WTC11 (cell line): ENCODE measurements around the gene ATM. TPM values are rescaled to one million over a fixed set of nuclear protein-coding genes. Genes with fewer than 3 reads are reported as not detected.

Source experiments
- ATAC-seq: fragments of 200-7000 bp; cut with Tn5 transposase; 2 replicates; pipeline ENCODE4 v1.10.0; 2021; ENCODE audit warnings: mild to moderate bottlenecking, moderate library complexity
- CTCF ChIA-PET: fragments of 300-600 bp; sonication (Branson Sonifier 250); formaldehyde crosslinking; loops from one replicate; lab custom pipeline; 2021; ENCODE audit warnings: antibody characterized with exemption; lab: Charles Lee
- POLR2A ChIA-PET: fragments of 350-600 bp; sonication (Branson Sonifier 250); formaldehyde crosslinking; loops from one replicate; lab custom pipeline; 2021; ENCODE audit warnings: antibody characterized with exemption; lab: Charles Lee
- DNase-seq: peaks from one replicate; pipeline ENCODE4 v3.0.0; 2021; ENCODE audit warnings: low spot score
- H3K27ac Mint-ChIP-seq: 2 replicates; pipeline ENCODE4 v1.8.0; 2021; ENCODE audit warnings: mixed read lengths
- H3K27me3 Mint-ChIP-seq: 2 replicates; pipeline ENCODE4 v1.8.0; 2021; ENCODE audit warnings: low read depth, mild to moderate bottlenecking, moderate library complexity, mixed read lengths
- H3K36me3 Mint-ChIP-seq: 2 replicates; pipeline ENCODE4 v1.8.0; 2021; ENCODE audit warnings: mixed read lengths
- H3K4me1 Mint-ChIP-seq: 2 replicates; pipeline ENCODE4 v1.8.0; 2022; ENCODE audit warnings: mixed read lengths
- H3K4me3 Mint-ChIP-seq: 2 replicates; pipeline ENCODE4 v1.8.0; 2021; ENCODE audit warnings: mild to moderate bottlenecking, moderate library complexity, mixed read lengths
- H3K9me3 Mint-ChIP-seq: 2 replicates; pipeline ENCODE4 v1.8.0; 2021; ENCODE audit warnings: mixed read lengths
- FOXJ3 ChIP-seq: sonication (generic); formaldehyde crosslinking; IDR thresholded peaks from 2 replicates; pipeline ENCODE4 v1.9.0; 2021; ENCODE audit warnings: missing genetic modification reagents, mild to moderate bottlenecking, borderline replicate concordance
- IRF2 ChIP-seq: sonication (generic); formaldehyde crosslinking; IDR thresholded peaks from 2 replicates; pipeline ENCODE4 v1.8.0; 2022; ENCODE audit warnings: low read depth, missing genetic modification reagents, borderline replicate concordance
- MXD4 ChIP-seq: fragments of 250-450 bp; sonication (Bioruptor Pico); IDR thresholded peaks from 2 replicates; pipeline ENCODE4 v1.8.0; 2021; ENCODE audit warnings: mild to moderate bottlenecking, moderate library complexity, borderline replicate concordance
- RORB ChIP-seq: fragments of 250-450 bp; sonication (Bioruptor Pico); IDR thresholded peaks from 2 replicates; pipeline ENCODE4 v1.9.0; 2021; ENCODE audit warnings: mild to moderate bottlenecking
- ZNF121 ChIP-seq: sonication (generic); formaldehyde crosslinking; IDR thresholded peaks from 2 replicates; pipeline ENCODE4 v1.8.0; 2023; ENCODE audit warnings: missing genetic modification reagents
- ZNF317 ChIP-seq: sonication (generic); formaldehyde crosslinking; IDR thresholded peaks from 2 replicates; pipeline ENCODE4 v1.8.1; 2023; ENCODE audit warnings: low read depth, mild to moderate bottlenecking, moderate library complexity, missing genetic modification reagents, borderline replicate concordance
- total RNA-seq: library from RNA; stranded (reverse); gene quantifications from 3 replicates; pipeline ENCODE4 v1.2.3, GENCODE V29; 2021
- TF ChIP-seq, protein P1 (sequence below): sonication (generic); formaldehyde crosslinking; IDR thresholded peaks from 2 replicates; pipeline ENCODE4 v1.8.1; 2022; ENCODE audit warnings: mild to moderate bottlenecking, missing genetic modification reagents, moderate library complexity, borderline replicate concordance
- TF ChIP-seq, protein P2 (sequence below): sonication (generic); formaldehyde crosslinking; IDR thresholded peaks from 2 replicates; pipeline ENCODE4 v1.8.1; 2023; ENCODE audit warnings: mild to moderate bottlenecking, missing genetic modification reagents
- TF ChIP-seq, protein P3 (sequence below): sonication (generic); formaldehyde crosslinking; IDR thresholded peaks from 2 replicates; pipeline ENCODE4 v1.8.0; 2022; ENCODE audit warnings: mild to moderate bottlenecking, missing genetic modification reagents
- TF ChIP-seq, protein P4 (sequence below): fragments of 250-450 bp; sonication (Bioruptor Pico); IDR thresholded peaks from 2 replicates; pipeline ENCODE4 v1.9.0; 2021; ENCODE audit warnings: mild to moderate bottlenecking
- TF ChIP-seq, protein P5 (sequence below): fragments of 250-450 bp; sonication (Bioruptor Pico); IDR thresholded peaks from 2 replicates; pipeline ENCODE4 v1.9.0; 2021; ENCODE audit warnings: moderate library complexity, mild to moderate bottlenecking, inconsistent platforms, borderline replicate concordance
- TF ChIP-seq, protein P6 (sequence below): sonication (generic); formaldehyde crosslinking; IDR thresholded peaks from 2 replicates; pipeline ENCODE4 v1.8.1; 2023; ENCODE audit warnings: mild to moderate bottlenecking, missing genetic modification reagents, moderate library complexity
- TF ChIP-seq, protein P7 (sequence below): fragments of 250-450 bp; sonication (Bioruptor Pico); conservative IDR thresholded peaks from 2 replicates; pipeline ENCODE4 v1.9.0; 2021; ENCODE audit warnings: mild to moderate bottlenecking
- TF ChIP-seq, protein P8 (sequence below): sonication (generic); formaldehyde crosslinking; IDR thresholded peaks from 2 replicates; pipeline ENCODE4 v1.8.0; 2022; ENCODE audit warnings: mild to moderate bottlenecking, missing genetic modification reagents
- TF ChIP-seq, protein P9 (sequence below): fragments of 250-450 bp; sonication (Bioruptor Pico); IDR thresholded peaks from 2 replicates; pipeline ENCODE4 v1.9.0; 2021; ENCODE audit warnings: mild to moderate bottlenecking

The ATM gene
- total RNA-seq, 1 experiment from 2014 or later: 49.5 TPM

DNA sequence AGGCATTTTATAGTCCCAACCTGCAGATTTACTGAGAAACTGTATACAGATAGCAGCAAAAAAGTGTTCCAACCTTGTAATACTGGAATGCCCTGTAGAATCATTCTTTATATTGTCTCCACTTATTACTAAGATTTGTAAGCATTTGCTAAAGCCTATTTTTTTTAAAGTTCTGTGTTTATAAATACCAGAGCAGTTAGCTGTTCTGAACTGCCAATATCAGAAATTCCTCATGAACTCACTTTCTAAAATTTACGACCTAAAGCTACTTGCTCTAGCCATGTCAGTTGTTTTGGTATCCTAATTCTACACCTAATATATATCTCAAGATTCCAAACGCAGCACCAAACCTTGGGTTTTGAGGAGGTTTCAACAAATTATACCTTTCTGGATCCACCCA, 141.3 kb downstream of the ATM start:
- peaks cover 19% of the 10 kb centered on the region for H3K36me3 Mint-ChIP-seq
- H3K4me1 Mint-ChIP-seq: no peaks in the 10 kb centered on the region
- peaks cover 6% of the 10 kb centered on the region for H3K9me3 Mint-ChIP-seq
- TF ChIP-seq, protein P1, sequence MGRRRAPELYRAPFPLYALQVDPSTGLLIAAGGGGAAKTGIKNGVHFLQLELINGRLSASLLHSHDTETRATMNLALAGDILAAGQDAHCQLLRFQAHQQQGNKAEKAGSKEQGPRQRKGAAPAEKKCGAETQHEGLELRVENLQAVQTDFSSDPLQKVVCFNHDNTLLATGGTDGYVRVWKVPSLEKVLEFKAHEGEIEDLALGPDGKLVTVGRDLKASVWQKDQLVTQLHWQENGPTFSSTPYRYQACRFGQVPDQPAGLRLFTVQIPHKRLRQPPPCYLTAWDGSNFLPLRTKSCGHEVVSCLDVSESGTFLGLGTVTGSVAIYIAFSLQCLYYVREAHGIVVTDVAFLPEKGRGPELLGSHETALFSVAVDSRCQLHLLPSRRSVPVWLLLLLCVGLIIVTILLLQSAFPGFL: no peak
- TF ChIP-seq RORB (CRISPR knock-in tag): no peak
- TF ChIP-seq ZNF121 (CRISPR knock-in tag): no peak
- TF ChIP-seq, protein P2, sequence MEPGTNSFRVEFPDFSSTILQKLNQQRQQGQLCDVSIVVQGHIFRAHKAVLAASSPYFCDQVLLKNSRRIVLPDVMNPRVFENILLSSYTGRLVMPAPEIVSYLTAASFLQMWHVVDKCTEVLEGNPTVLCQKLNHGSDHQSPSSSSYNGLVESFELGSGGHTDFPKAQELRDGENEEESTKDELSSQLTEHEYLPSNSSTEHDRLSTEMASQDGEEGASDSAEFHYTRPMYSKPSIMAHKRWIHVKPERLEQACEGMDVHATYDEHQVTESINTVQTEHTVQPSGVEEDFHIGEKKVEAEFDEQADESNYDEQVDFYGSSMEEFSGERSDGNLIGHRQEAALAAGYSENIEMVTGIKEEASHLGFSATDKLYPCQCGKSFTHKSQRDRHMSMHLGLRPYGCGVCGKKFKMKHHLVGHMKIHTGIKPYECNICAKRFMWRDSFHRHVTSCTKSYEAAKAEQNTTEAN: no peak
- TF ChIP-seq IRF2 (CRISPR knock-in tag): no peak
- no peak for TF ChIP-seq MXD4 (CRISPR knock-in tag)
- TF ChIP-seq, protein P3, sequence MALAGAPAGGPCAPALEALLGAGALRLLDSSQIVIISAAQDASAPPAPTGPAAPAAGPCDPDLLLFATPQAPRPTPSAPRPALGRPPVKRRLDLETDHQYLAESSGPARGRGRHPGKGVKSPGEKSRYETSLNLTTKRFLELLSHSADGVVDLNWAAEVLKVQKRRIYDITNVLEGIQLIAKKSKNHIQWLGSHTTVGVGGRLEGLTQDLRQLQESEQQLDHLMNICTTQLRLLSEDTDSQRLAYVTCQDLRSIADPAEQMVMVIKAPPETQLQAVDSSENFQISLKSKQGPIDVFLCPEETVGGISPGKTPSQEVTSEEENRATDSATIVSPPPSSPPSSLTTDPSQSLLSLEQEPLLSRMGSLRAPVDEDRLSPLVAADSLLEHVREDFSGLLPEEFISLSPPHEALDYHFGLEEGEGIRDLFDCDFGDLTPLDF (CRISPR knock-in tag): no peak
- TF ChIP-seq, protein P4, sequence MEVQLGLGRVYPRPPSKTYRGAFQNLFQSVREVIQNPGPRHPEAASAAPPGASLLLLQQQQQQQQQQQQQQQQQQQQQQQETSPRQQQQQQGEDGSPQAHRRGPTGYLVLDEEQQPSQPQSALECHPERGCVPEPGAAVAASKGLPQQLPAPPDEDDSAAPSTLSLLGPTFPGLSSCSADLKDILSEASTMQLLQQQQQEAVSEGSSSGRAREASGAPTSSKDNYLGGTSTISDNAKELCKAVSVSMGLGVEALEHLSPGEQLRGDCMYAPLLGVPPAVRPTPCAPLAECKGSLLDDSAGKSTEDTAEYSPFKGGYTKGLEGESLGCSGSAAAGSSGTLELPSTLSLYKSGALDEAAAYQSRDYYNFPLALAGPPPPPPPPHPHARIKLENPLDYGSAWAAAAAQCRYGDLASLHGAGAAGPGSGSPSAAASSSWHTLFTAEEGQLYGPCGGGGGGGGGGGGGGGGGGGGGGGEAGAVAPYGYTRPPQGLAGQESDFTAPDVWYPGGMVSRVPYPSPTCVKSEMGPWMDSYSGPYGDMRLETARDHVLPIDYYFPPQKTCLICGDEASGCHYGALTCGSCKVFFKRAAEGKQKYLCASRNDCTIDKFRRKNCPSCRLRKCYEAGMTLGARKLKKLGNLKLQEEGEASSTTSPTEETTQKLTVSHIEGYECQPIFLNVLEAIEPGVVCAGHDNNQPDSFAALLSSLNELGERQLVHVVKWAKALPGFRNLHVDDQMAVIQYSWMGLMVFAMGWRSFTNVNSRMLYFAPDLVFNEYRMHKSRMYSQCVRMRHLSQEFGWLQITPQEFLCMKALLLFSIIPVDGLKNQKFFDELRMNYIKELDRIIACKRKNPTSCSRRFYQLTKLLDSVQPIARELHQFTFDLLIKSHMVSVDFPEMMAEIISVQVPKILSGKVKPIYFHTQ (CRISPR knock-in tag): no peak
- TF ChIP-seq FOXJ3 (CRISPR knock-in tag): no peak
- TF ChIP-seq, protein P5, sequence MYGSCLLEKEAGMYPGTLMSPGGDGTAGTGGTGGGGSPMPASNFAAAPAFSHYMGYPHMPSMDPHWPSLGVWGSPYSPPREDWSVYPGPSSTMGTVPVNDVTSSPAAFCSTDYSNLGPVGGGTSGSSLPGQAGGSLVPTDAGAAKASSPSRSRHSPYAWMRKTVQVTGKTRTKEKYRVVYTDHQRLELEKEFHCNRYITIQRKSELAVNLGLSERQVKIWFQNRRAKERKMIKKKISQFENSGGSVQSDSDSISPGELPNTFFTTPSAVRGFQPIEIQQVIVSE (CRISPR knock-in tag): no peak
- TF ChIP-seq, protein P6, sequence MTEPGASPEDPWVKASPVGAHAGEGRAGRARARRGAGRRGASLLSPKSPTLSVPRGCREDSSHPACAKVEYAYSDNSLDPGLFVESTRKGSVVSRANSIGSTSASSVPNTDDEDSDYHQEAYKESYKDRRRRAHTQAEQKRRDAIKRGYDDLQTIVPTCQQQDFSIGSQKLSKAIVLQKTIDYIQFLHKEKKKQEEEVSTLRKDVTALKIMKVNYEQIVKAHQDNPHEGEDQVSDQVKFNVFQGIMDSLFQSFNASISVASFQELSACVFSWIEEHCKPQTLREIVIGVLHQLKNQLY (CRISPR knock-in tag): no peak
- TF ChIP-seq, protein P7, sequence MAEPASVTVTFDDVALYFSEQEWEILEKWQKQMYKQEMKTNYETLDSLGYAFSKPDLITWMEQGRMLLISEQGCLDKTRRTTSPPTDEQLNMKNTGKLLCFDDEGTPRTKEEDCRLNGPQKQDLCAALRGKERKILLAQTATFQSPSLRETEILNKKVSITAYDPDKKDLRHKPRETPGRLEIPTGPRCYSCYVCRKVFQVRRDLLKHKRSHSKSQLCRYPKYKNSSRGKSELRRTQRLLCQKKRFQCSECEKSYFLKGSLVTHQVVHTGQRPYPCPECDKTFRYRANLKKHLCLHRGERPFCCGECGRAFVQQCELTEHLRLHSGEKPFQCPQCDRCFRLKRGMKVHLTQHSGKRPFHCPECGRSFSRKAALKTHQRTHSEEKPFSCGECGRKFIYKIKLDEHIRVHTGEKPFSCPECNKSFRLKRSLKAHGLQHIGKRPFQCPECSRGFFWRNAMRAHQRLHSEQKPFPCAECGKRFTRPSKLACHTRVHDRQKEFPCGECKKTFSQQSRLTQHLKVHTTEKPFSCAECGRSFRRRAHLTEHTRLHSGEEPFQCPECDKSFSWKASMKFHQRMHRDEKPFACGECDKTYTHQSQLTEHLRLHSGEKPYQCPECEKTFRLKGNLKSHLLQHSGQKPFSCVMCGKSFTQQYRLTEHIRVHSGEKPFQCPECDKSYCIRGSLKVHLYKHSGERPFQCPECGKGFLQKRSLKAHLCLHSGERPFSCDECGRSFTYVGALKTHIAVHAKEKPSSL: no peak
- TF ChIP-seq, protein P8, sequence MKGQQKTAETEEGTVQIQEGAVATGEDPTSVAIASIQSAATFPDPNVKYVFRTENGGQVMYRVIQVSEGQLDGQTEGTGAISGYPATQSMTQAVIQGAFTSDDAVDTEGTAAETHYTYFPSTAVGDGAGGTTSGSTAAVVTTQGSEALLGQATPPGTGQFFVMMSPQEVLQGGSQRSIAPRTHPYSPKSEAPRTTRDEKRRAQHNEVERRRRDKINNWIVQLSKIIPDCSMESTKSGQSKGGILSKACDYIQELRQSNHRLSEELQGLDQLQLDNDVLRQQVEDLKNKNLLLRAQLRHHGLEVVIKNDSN: no peak
- TF ChIP-seq, protein P9, sequence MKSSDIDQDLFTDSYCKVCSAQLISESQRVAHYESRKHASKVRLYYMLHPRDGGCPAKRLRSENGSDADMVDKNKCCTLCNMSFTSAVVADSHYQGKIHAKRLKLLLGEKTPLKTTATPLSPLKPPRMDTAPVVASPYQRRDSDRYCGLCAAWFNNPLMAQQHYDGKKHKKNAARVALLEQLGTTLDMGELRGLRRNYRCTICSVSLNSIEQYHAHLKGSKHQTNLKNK (CRISPR knock-in tag): no peak
- no peak for TF ChIP-seq ZNF317
- H3K4me3 Mint-ChIP-seq: no peak overlapping the region
- no peaks in the 10 kb centered on the region for H3K27me3 Mint-ChIP-seq
- CTCF ChIA-PET: no interaction called here
- H3K27ac Mint-ChIP-seq: no peak overlapping the region
- no peak for DNase-seq
- ATAC-seq: no peak
- POLR2A ChIA-PET: no interaction called here
